Hepatocyte (in vitro differentiated cells): ENCODE results near the gene CAPRIN1.

Source experiments
- CTCF ChIP-seq: fragments of 200-600 bp; sonication (generic); IDR thresholded peaks from 2 replicates; pipeline ENCODE4 v1.5.1; 2016; ENCODE audit warnings: antibody characterized with exemption, mild to moderate bottlenecking; ENCODE audit not compliant: poor library complexity
- EZH2 ChIP-seq: fragments of 200-600 bp; sonication (generic); IDR thresholded peaks from 2 replicates; pipeline ENCODE4 v1.6.1; 2016; ENCODE audit warnings: antibody characterized with exemption, mild to moderate bottlenecking, borderline replicate concordance

- TF ChIP-seq CTCF, result no peak
- no peak for TF ChIP-seq EZH2
Observed at GRCh38 chr11:34053161-34053686, 1.7 kb downstream of the CAPRIN1 start.
